ENCODE results near the gene INSC.

INSC gene

DNA sequence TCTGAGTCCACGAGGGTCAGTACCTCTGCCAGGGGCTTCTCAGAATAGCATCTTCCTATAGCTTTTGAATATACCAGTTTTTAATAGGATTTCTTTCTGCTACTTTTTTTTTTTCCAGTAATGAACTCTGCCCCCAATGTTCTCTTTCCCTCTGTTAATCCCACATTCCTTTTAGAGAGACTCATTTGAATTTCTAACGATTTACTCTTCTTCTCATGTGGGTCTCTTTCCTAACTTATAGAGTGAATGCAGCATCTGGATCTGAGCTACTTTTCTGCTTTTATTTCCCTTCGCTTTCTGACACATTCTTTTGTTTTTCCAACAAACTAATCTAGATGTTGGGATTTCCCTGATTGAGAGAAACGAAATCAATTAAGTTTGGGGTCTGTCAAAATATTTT, 71.4 kb downstream of the INSC start:
- DNase-seq (ENCODE audit: low spot score): no peak

DNA sequence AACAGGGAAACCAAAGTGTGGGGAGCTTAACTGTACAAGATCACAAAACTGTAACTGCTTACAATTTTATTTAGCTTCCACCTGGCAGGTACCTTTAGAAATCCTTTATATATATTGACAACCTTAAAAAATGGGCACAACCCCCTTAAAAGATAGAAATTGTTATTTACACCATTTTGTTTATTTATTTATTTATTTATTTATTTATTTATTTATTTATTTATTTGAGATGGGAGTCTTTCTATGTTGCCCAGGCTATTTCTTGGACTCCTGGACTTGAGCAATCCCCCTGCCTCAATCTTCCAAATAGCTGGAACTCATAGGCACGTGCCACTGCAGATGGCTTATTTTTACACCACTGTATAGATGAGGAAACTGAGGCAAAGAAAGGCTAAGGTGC, 74.5 kb downstream of the INSC start:
- no peak for DNase-seq (ENCODE audit: low spot score)

- DNase-seq (ENCODE audit: low spot score): no peak
Observed at GRCh38 chr11:15189641-15190365, 75.1 kb downstream of the INSC start.

GRCh38 chr11:15190611-15191010, 75.9 kb downstream of the INSC start:
- no peak for DNase-seq (ENCODE audit: low spot score)

DNA sequence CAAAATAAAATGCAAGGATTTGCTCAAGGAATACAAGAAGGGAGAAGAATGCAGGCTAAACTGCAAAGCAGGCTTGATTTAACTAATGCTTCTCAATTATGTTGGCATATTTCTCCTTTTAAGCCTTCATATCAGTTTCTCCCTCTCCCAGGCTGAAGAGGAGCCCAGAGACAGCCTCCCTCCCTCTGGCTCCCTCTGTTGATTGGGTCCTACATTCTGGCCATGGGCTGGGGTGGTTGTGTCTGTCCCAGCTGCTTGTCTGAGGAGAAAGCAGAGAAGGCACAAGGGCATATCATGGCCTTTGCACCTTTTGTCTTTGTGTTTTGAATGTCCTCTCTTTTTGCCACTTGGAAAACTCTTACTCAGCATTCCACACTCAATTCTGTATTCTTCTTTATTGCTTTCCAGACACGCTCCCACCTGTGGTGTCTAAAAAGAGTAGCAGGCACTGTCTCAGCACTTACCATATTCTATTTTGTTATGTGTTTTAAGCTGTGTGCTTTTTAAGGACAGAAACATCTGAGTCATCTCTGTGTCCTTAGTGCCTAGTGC, 77.4 kb downstream of the INSC start:
- no peak for DNase-seq (ENCODE audit: low spot score)

- no peak for DNase-seq (ENCODE audit: low spot score)
Observed at GRCh38 chr11:15194671-15195415, 80.1 kb downstream of the INSC start.

DNA sequence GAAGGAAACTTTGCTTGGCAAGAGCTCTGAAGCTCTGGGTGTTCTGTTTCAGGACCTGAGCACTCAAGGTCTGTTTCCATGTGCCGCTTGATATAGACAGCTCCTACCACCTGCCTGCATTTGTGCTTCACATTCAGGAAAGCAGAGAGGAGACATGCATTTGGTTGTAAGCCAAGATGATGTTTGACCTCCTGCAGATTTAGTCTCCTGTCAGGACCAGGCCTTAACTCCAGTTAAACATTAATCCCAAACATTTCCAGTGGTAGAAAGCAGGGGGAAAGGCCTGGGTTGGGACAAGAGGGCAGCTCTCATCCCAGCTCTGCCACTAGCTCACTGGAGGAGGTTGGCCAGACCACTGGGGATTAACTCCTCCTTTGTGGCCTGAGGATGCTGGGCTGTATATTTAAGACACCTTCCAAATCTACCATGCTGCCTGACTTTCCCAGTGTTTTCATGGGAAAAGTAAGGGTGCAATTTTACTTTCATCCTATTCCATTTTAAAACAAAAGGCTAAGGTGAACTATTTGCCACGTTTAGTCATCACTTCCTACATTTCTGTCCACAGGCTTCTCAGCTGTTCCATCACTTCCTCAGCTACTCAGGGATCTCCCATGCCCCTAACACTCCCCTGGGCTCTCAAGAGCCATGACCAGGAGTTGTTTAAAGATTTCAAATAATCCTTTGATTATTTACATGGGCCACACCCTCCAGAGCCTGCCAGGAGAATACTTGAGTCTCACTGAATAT, 80.9 kb downstream of the INSC start:
- DNase-seq (ENCODE audit: low spot score): no peak

DNA sequence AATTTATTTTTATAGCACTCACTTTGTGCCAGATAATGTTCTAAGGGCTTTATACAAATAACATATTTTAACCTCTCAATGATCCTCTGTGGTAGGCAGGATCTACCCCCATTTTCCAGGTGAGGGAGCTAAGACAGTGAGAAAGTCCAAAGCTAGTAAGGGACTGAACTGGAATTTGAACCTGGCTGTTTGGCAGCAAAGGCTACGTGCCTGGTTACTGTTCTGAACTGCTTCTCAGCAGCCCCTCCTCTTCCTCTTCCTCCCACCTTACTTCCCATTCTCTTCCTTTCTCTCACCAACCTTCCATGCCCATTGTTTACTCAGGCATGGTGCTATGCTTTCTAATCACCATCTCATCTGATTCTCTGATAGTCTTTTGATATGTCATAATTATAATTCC, 82.0 kb downstream of the INSC start:
- DNase-seq (ENCODE audit: low spot score): no peak

DNA sequence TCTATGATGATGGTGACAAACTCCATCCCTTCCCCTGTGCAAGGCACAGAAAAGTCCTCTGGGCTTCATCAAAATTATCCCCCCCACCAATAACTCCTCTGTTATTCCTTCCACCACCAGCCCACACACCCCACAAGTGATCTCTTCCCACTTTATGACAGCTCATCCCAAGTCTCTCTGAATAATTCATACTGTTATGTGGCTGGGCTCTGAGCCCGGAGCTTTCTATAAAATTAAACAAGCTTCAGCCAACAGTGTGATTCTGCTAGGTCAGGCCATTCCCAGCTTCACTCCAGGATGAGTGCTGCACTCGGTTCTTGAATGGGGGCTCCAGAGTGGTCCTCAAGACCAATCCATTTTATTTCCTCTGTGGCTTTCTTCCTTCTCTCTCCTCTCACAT, 83.0 kb downstream of the INSC start:
- DNase-seq (ENCODE audit: low spot score): no peak

- DNase-seq (ENCODE audit: low spot score): no peak
Observed at GRCh38 chr11:15198284-15198683, 83.6 kb downstream of the INSC start.

DNA sequence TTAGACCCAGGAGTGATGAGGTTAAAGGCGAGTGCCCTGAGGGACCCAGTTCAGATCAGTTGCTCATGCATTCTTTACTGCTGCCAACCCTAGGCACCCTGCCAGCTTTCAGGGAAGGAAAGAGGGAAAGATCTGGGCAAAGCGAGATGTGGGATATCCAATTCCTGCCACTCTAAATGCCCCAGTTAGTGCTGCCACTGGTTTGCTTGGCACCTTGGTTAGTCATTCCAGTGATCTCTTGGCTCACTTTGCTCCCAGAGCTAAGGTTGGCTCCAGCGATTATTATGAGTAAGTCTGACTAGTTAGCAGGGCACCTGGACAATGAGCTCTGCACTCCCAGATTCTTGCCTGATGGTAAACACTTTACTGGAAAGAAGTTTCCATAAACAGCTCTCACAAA, 85.0 kb downstream of the INSC start:
- DNase-seq (ENCODE audit: low spot score): peak; percentile 11

DNA sequence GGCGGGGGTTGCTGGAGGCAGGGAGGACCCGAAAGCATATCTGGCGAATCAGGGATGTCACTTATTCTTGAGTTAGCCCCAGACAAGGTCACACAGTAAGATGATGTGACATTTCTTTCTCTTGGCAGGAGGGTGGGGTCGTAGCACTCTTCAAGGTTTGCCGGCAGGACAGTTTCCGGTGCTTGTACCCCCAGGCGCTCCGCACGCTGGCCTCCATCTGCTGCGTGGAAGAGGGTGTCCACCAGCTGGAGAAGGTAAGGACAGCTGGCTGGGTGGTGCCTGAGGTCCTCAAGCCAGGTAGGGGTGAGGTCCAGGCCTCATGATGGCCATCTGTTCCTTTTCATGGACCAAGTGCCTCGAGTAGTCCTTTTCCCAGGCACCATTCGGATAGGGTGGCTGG, 86.0 kb downstream of the INSC start:
- no peak for DNase-seq (ENCODE audit: low spot score)

DNA sequence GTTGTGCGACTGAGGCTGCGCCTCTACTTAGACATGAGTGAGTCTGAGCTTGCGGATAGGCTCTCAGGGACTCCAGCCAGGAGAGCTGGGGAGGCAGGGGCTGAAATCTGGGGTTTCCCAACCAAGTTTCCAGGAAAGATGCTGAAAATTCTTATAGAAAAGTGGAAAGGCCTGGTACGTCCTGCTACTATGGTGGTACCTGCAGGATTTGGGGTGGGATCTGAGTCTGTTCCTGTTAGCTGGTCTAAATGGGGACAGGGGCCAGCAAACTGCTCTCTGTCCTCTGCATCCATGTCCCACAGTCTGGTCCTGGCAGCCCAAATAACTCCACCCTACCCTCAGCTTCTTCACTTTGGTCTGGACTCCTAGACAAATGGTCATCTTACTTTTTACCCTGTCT, 86.9 kb downstream of the INSC start:
- DNase-seq (ENCODE audit: low spot score): no peak

DNA sequence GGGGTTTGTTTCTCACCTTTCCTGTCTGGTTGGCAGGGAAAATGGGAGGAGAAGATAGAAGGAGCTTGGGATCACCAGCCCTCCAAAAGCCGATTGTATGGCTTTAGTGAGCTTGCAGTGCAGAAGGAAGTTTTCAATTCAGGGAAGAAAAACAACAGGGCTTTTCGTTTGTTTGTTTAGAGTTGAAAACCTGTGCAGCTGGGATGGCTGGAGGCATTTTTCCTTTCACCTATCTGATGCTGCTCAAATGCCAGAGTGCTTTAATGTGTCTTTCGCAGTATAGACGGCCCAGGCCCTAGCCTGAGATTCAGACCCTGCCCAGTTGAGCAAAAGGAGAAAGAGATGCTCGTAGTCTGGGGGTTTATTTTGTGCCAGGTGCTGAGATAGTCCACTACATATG, 87.9 kb downstream of the INSC start:
- DNase-seq (ENCODE audit: low spot score): no peak

- DNase-seq (ENCODE audit: low spot score): no peak
Observed at GRCh38 chr11:15204711-15205110, 90.0 kb downstream of the INSC start.

- DNase-seq (ENCODE audit: low spot score): no peak
Observed at GRCh38 chr11:15206791-15207190, 92.1 kb downstream of the INSC start.

GRCh38 chr11:15208378-15209222, 93.9 kb downstream of the INSC start:
- peak; percentile 66 for DNase-seq (ENCODE audit: low spot score)

DNA sequence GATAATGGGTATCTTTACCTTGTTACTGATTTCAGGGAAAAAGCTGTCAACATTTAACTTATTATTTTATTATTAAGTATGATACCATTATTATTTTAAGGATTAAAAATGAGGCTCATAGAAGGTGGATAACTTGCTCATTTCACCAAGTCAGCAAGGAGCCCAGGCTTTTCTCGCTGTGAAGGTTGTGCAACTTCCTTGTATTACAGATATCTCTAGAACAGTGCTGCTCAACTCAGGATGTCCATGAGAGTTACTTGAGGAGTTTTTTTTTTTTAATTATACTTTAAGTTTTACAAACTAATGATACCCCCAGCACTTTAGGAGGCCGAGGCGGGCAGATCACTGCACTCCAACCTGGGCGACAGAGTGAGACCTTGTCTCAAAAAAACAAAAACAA, 98.2 kb downstream of the INSC start:
- DNase-seq (ENCODE audit: low spot score): no peak

DNA sequence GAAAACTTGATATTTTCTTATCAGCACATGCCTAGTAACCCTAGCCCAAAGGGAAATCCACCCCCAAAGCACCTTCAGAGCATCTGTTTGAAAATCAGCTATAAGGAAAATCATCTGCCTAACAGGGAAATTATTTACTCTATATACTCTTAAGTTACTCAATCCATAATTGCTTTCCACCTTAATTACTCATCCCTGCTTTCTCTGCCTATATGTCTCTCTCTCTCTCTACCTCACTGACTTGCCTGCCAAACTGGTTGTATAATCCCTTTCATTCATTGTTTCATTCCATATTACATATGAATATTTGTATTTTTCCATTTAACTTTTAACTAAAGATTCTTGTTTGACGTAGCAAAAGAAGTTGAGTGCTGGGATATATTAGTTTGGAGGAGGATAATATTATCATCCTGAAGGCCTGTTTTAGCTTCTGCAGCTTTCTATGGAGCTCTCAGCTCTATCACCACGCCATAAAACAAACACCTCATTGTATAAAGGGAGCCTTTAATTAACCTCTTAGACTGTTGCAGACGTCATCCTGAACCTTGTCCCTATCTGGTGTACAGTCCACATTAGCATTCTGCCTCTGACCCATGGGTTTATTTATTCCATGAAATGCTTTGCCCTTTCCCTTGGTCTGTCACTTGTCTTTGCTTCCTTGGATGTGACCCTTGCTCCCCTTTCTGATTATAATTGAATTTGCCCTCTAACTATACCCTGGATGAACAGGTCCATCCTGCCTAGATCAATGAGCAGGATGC, 98.9 kb downstream of the INSC start:
- no peak for DNase-seq (ENCODE audit: low spot score)

- DNase-seq (ENCODE audit: low spot score): no peak
Observed at GRCh38 chr11:15215005-15215404, 100.3 kb downstream of the INSC start.

GRCh38 chr11:15216678-15217077, 102.0 kb downstream of the INSC start:
- no peak for DNase-seq (ENCODE audit: low spot score)
